Keratinocyte (primary cell): ENCODE measurements around the gene ADCY5. TPM values are rescaled to one million over a fixed set of nuclear protein-coding genes. Genes with fewer than 3 reads are reported as not detected.

Experiments
- DNase-seq: peaks from one replicate; pipeline ENCODE4 v3.0.0-alpha.2; 2011; ENCODE audit warnings: low read depth, missing footprints, low spot score
- FAIRE-seq: peaks from 2 replicates; lab custom pipeline; 2011; peaks lifted over from hg19 to GRCh38; lab: Jason Lieb, UNC
- H2AFZ ChIP-seq: 2 replicates; pipeline ENCODE4 v1.6.0; 2012; ENCODE audit warnings: low read length, control low read depth, inconsistent platforms; ENCODE audit not compliant: control insufficient read depth
- H3K27ac ChIP-seq: 2 replicates; pipeline ENCODE4 v1.5.1; 2011; ENCODE audit warnings: low read length; ENCODE audit not compliant: control insufficient read depth, insufficient read depth
- H3K27me3 ChIP-seq: 3 replicates; pipeline ENCODE4 v1.6.0; 2011; ENCODE audit warnings: low read length; ENCODE audit not compliant: control insufficient read depth, insufficient read depth; ENCODE audit errors: extremely low read depth
- H3K36me3 ChIP-seq, 2 experiments: 2 replicates in 1 of 2; 3 replicates in 1 of 2; pipeline ENCODE4 v1.5.1; 2011; ENCODE audit warnings: low read length in 2 of 2, mild to moderate bottlenecking in 1 of 2; ENCODE audit not compliant: control insufficient read depth in 2 of 2, insufficient read depth in 2 of 2; ENCODE audit errors: extremely low read depth in 1 of 2
- H3K4me1 ChIP-seq: 3 replicates; pipeline ENCODE4 v1.5.1; 2011; ENCODE audit warnings: low read length; ENCODE audit not compliant: control insufficient read depth, insufficient read depth; ENCODE audit errors: extremely low read depth
- H3K4me2 ChIP-seq: 3 replicates; pipeline ENCODE4 v1.6.0; 2011; ENCODE audit warnings: low read depth, low read length; ENCODE audit not compliant: control insufficient read depth, insufficient read depth; ENCODE audit errors: extremely low read depth
- H3K4me3 ChIP-seq, 3 experiments: fragments of 200-600 bp in 1 of 3; sonication (generic) in 1 of 3; 2 replicates in 2 of 3; 3 replicates in 1 of 3; pipeline ENCODE4 v1.5.1; 2011 to 2016; ENCODE audit warnings: low read length in 3 of 3, mild to moderate bottlenecking in 3 of 3, control low read depth in 2 of 3, inconsistent platforms in 1 of 3, low read depth in 1 of 3, mixed read lengths in 1 of 3, mixed run types in 1 of 3, moderate library complexity in 1 of 3; ENCODE audit not compliant: control insufficient read depth in 2 of 3, insufficient read depth in 2 of 3; ENCODE audit errors: extremely low read depth in 1 of 3
- H3K79me2 ChIP-seq: 2 replicates; pipeline ENCODE4 v1.6.0; 2012; ENCODE audit warnings: low read length; ENCODE audit not compliant: control insufficient read depth, insufficient read depth
- H3K9ac ChIP-seq: 3 replicates; pipeline ENCODE4 v1.6.0; 2011; ENCODE audit warnings: low read length; ENCODE audit not compliant: control insufficient read depth, insufficient read depth; ENCODE audit errors: extremely low read depth
- H3K9me1 ChIP-seq: 3 replicates; pipeline ENCODE4 v1.6.0; 2011; ENCODE audit warnings: low read length; ENCODE audit not compliant: control insufficient read depth, insufficient read depth; ENCODE audit errors: extremely low read depth
- H3K9me3 ChIP-seq: 2 replicates; pipeline ENCODE4 v1.5.1; 2012; ENCODE audit warnings: low read depth, low read length; ENCODE audit not compliant: control insufficient read depth
- H4K20me1 ChIP-seq: 3 replicates; pipeline ENCODE4 v1.6.0; 2011; ENCODE audit warnings: low read length; ENCODE audit not compliant: control insufficient read depth, insufficient read depth; ENCODE audit errors: extremely low read depth
- EZH2 ChIP-seq: IDR thresholded peaks from one replicate; pipeline ENCODE4 v1.6.1; 2012; ENCODE audit warnings: inconsistent platforms, mild to moderate bottlenecking, low read length, moderate library complexity
- dilution Hi-C: fragments of 300-500 bp; cut with MboI; formaldehyde crosslinking; loops from one replicate; pipeline ENCODE4 v1.7.0; 2020; ENCODE audit warnings: low sequenced_read_pairs; ENCODE audit not compliant: extremely low pct_ligation_motif_present
- polyA plus RNA-seq, 5 experiments: library from polyadenylated mRNA; depleted of rRNA in 3 of 5; stranded (reverse) in 3 of 5; stranded (forward) in 1 of 5; unstranded in 1 of 5; fragments of >200 nt; gene quantifications; 1 replicate in 1 of 5; 2 replicates in 3 of 5; 3 replicates in 1 of 5; pipeline versions ENCODE4 v1.2.1 to v1.2.3, GENCODE V29; 2011 to 2012; ENCODE audit warnings: missing spikeins in 2 of 5, low read depth in 1 of 5, low replicate concordance in 1 of 5
- TF ChIP-seq, protein P1 (sequence below), 3 experiments: IDR thresholded peaks in 1 of 3; conservative IDR thresholded peaks in 1 of 3; optimal IDR thresholded peaks in 1 of 3; 2 replicates in 2 of 3; 3 replicates in 1 of 3; pipeline versions ENCODE3 to v1.5.1; 2011; ENCODE audit warnings: low read length in 3 of 3, mild to moderate bottlenecking in 3 of 3, moderate library complexity in 2 of 3, control low read depth in 1 of 3, inconsistent platforms in 1 of 3; ENCODE audit not compliant: insufficient read depth in 2 of 3; ENCODE audit errors: extremely low read depth in 1 of 3

The ADCY5 gene
- polyA plus RNA-seq, 1 donor (not counting 4 experiments of a cell fraction or from before 2014, with no cell fraction given), result not detected

DNA sequence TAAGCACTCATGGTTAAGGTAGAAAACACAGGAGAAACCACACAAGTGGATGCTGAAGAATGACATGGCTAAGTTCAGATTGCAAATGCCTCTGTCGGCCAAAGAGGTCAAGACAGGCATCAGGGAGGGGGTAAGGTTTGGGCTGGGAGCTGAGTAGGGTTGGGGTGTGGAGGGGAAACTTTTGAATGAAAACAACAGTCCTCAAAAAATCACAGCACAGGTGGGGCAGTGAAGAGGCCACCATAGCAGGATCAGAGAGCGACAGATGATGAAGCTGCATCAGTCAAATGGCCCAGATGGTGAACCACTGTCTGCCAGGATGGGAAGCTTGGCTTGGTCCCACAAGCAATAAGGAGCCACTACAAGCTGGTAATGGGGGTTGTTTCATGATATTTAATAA, 74.9 kb downstream of the ADCY5 start:
- Histone ChIP-seq H3K4me3 (no peak overlapping the region), H3K4me1 (no peaks in the 10 kb centered on the region), H3K9me3 (no peaks in the 10 kb centered on the region), H3K27ac (no peak overlapping the region), H3K79me2 (no peaks in the 10 kb centered on the region), H3K27me3 (peaks cover 26% of the 10 kb centered on the region), H3K9me1 (no peaks in the 10 kb centered on the region), H3K9ac (no peak overlapping the region), H3K36me3 (no peaks in the 10 kb centered on the region), H2AFZ (no peak overlapping the region), H3K4me2 (no peak overlapping the region), H4K20me1 (no peaks in the 10 kb centered on the region)
- no peak for TF ChIP-seq EZH2
- TF ChIP-seq, protein P1, sequence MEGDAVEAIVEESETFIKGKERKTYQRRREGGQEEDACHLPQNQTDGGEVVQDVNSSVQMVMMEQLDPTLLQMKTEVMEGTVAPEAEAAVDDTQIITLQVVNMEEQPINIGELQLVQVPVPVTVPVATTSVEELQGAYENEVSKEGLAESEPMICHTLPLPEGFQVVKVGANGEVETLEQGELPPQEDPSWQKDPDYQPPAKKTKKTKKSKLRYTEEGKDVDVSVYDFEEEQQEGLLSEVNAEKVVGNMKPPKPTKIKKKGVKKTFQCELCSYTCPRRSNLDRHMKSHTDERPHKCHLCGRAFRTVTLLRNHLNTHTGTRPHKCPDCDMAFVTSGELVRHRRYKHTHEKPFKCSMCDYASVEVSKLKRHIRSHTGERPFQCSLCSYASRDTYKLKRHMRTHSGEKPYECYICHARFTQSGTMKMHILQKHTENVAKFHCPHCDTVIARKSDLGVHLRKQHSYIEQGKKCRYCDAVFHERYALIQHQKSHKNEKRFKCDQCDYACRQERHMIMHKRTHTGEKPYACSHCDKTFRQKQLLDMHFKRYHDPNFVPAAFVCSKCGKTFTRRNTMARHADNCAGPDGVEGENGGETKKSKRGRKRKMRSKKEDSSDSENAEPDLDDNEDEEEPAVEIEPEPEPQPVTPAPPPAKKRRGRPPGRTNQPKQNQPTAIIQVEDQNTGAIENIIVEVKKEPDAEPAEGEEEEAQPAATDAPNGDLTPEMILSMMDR (optimal IDR thresholded peaks at IDR 0.05 in 1 of 3, IDR thresholded peaks at IDR 0.05 in 1 of 3, conservative IDR thresholded peaks at IDR 0.05 in 1 of 3; ENCODE audit: extremely low read depth in 1 of 3, insufficient read depth in 2 of 3, low read length in 3 of 3), result no peak
- FAIRE-seq (no peak), DNase-seq (no peak)
- dilution Hi-C loops, result no loop called here

DNA sequence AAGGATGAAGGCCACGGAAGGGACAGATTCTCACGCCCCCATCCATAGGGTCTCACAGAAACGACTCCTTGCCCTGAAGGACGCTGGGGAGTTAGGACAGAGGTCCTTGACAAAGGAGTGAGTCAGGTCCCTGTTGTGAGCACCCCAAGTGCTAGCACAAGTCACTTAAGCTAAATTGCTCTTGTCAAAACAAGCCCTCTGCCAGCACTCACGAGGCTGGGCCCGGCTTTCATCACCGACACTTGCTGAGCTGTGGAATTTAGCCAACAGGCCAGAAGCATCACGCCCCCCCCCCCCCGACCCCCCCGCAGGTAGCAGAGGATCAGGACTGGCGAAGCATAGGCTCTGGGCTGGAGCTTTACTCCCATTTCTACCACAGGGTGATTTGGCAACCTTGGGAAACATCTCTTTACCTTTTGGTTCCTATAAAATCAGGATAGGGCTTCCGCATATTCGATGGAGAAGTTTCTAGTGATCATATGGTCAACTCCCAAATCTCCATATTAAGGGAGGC, 75.4 kb downstream of the ADCY5 start:
- H3K36me3 ChIP-seq, result no peaks in the 10 kb centered on the region
- FAIRE-seq, result no peak
- DNase-seq, result no peak
- H4K20me1 ChIP-seq, result no peaks in the 10 kb centered on the region
- no peaks in the 10 kb centered on the region for H3K9me1 ChIP-seq
- no peak overlapping the region for H3K27ac ChIP-seq
- dilution Hi-C loops, result no loop called here
- no peaks in the 10 kb centered on the region for H3K9me3 ChIP-seq
- no peaks in the 10 kb centered on the region for H3K4me1 ChIP-seq
- H3K9ac ChIP-seq, result no peak overlapping the region
- TF ChIP-seq EZH2, result no peak
- TF ChIP-seq, protein P1 (optimal IDR thresholded peaks at IDR 0.05 in 1 of 3, IDR thresholded peaks at IDR 0.05 in 1 of 3, conservative IDR thresholded peaks at IDR 0.05 in 1 of 3; ENCODE audit: extremely low read depth in 1 of 3, insufficient read depth in 2 of 3, low read length in 3 of 3), result no peak
- H3K27me3 ChIP-seq, result peaks cover 26% of the 10 kb centered on the region
- no peak overlapping the region for H3K4me3 ChIP-seq
- no peak overlapping the region for H3K4me2 ChIP-seq
- H2AFZ ChIP-seq, result no peak overlapping the region
- no peaks in the 10 kb centered on the region for H3K79me2 ChIP-seq
